ENCODE measurements around the gene ZNHIT1. TPM values are rescaled to one million over a fixed set of nuclear protein-coding genes. Genes with fewer than 3 reads are reported as not detected.
A peak's percentile ranks its signal among the peaks of the same experiment; 100 is the strongest.

The ZNHIT1 gene
- total RNA-seq, 2 experiments from 2014 or later, result 44.2 TPM

GRCh38 chr7:101206665-101207042, 11.3 kb upstream of the ZNHIT1 start:
- intact Hi-C loops (cut with DNase I, micrococcal nuclease), result no loop called here
- ATAC-seq (no peak), DNase-seq (no peak)
- H3K36me3 Mint-ChIP-seq (ENCODE audit: low read depth), result peaks cover 18% of the 10 kb centered on the region
- H3K27me3 Mint-ChIP-seq, result peaks cover 6% of the 10 kb centered on the region
- no peak overlapping the region for H3K4me3 Mint-ChIP-seq
- H3K9me3 Mint-ChIP-seq (ENCODE audit: low read depth), result no peaks in the 10 kb centered on the region
- no peak overlapping the region for H3K27ac Mint-ChIP-seq
- POLR2A ChIA-PET, result no interaction called here
- CTCF ChIA-PET, result no interaction called here
- peaks cover 2% of the 10 kb centered on the region for H3K4me1 Mint-ChIP-seq

GRCh38 chr7:101207459-101207858, 10.5 kb upstream of the ZNHIT1 start:
- no peak for DNase-seq
- H3K27me3 Mint-ChIP-seq, result peaks cover 6% of the 10 kb centered on the region
- CTCF ChIA-PET, result interaction anchor here (0.6 kb wide), 1 partner anchor 75 kb away, joined by 3 read pairs; no protein-coding TSS in a partner anchor
- H3K4me3 Mint-ChIP-seq, result no peak overlapping the region
- POLR2A ChIA-PET, result no interaction called here
- no peak for ATAC-seq
- no peaks in the 10 kb centered on the region for H3K9me3 Mint-ChIP-seq (ENCODE audit: low read depth)
- H3K36me3 Mint-ChIP-seq (ENCODE audit: low read depth), result peaks cover 18% of the 10 kb centered on the region
- intact Hi-C loops (cut with DNase I, micrococcal nuclease), result no loop called here
- no peak overlapping the region for H3K27ac Mint-ChIP-seq
- peaks cover 2% of the 10 kb centered on the region for H3K4me1 Mint-ChIP-seq

DNA sequence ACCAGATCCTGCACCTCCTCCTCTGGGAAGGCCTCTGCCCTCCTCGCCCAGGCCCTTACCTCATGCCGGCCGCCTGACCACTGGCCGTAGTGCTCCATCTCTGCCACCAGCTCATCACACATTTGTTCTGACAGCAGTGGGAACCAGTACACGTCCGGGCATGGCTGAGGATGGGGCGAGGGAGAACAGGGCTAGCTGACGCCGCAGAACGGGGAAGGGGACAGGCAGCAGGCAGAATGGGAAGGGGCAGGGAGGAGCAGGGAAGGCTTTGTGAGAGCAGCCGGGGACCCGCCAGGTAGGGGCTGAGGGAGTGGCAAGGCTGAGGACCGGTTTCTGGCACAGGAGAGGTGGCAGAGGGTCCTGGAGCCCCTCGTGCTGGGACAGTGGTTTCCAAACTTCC, 9.2 kb upstream of the ZNHIT1 start:
- DNase-seq (no peak), ATAC-seq (no peak)
- Mint-ChIP-seq H3K36me3 (ENCODE audit: low read depth) (peaks cover 18% of the 10 kb centered on the region), H3K4me3 (no peak overlapping the region), H3K4me1 (peaks cover 2% of the 10 kb centered on the region), H3K9me3 (ENCODE audit: low read depth) (no peaks in the 10 kb centered on the region), H3K27me3 (peaks cover under 1% of the 10 kb centered on the region), H3K27ac (no peak overlapping the region)
- ChIA-PET CTCF (interaction anchor here (0.5 kb wide), 1 partner anchor 8 kb away, joined by 3 read pairs; the partner anchor contains the start of gene MOGAT3), POLR2A (no interaction called here)
- intact Hi-C loops (cut with DNase I, micrococcal nuclease), result no loop called here

- no peaks in the 10 kb centered on the region for H3K27me3 Mint-ChIP-seq
- POLR2A ChIA-PET, result no interaction called here
- H3K4me3 Mint-ChIP-seq, result no peak overlapping the region
- intact Hi-C loops (cut with DNase I, micrococcal nuclease), result loop anchor here in 1 of 2 experiments (10.0 kb wide), 1 partner anchor 75 kb away; no protein-coding TSS in a partner anchor
- no peak for DNase-seq
- H3K36me3 Mint-ChIP-seq (ENCODE audit: low read depth), result peaks cover 23% of the 10 kb centered on the region
- no peak for ATAC-seq
- H3K4me1 Mint-ChIP-seq, result no peaks in the 10 kb centered on the region
- H3K9me3 Mint-ChIP-seq (ENCODE audit: low read depth), result no peaks in the 10 kb centered on the region
- CTCF ChIA-PET, result no interaction called here
- no peak overlapping the region for H3K27ac Mint-ChIP-seq
Measured at GRCh38 chr7:101210143-101210542, 7.8 kb upstream of the ZNHIT1 start.

GRCh38 chr7:101211501-101211900, 6.5 kb upstream of the ZNHIT1 start:
- Mint-ChIP-seq H3K27me3 (no peaks in the 10 kb centered on the region), H3K4me1 (peaks cover 9% of the 10 kb centered on the region), H3K4me3 (no peak overlapping the region), H3K27ac (no peak overlapping the region), H3K9me3 (ENCODE audit: low read depth) (no peaks in the 10 kb centered on the region), H3K36me3 (ENCODE audit: low read depth) (peaks cover 23% of the 10 kb centered on the region)
- intact Hi-C loops (cut with DNase I, micrococcal nuclease), result loop anchor here in 1 of 2 experiments (10.0 kb wide), 1 partner anchor 73 kb away; no protein-coding TSS in a partner anchor
- DNase-seq (no peak), ATAC-seq (no peak)
- ChIA-PET CTCF (no interaction called here), POLR2A (no interaction called here)

DNA sequence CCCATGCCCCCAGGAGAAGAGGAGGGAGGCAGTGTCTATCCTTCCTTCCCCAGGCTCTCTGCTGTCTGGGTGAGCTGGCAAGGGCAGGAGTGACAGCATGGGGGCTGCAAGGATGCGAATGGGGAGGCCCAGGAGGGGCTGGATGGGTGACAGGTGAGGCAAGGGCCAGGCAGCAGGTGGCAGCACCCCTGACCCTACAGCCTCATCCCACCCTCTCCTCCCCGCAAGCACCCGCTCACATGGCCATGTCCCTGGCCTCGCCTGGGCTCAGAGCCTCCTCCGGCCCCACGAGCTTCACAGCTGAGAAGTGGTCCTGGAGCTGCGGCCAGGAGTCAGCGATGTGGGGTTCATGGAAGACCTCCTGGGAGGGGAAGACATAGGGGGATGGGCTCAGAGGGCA, 6.0 kb upstream of the ZNHIT1 start:
- H3K27me3 Mint-ChIP-seq, result no peaks in the 10 kb centered on the region
- H3K4me3 Mint-ChIP-seq, result no peak overlapping the region
- peaks cover 12% of the 10 kb centered on the region for H3K4me1 Mint-ChIP-seq
- DNase-seq, result no peak
- CTCF ChIA-PET, result no interaction called here
- ATAC-seq, result no peak
- no peaks in the 10 kb centered on the region for H3K9me3 Mint-ChIP-seq (ENCODE audit: low read depth)
- peaks cover 27% of the 10 kb centered on the region for H3K36me3 Mint-ChIP-seq (ENCODE audit: low read depth)
- intact Hi-C loops (cut with DNase I, micrococcal nuclease), result loop anchor here in 1 of 2 experiments (10.0 kb wide), 1 partner anchor 73 kb away; no protein-coding TSS in a partner anchor
- POLR2A ChIA-PET, result no interaction called here
- H3K27ac Mint-ChIP-seq, result no peak overlapping the region

GRCh38 chr7:101216001-101216859, 1.7 kb upstream of the ZNHIT1 start:
- intact Hi-C loops (cut with DNase I, micrococcal nuclease), result loop anchor here (5.0 to 10.0 kb wide), 2 partner anchors 69 to 509 kb away; partner anchors contain the start of gene POP7 (in 1 of the 2)
- no peaks in the 10 kb centered on the region for H3K27me3 Mint-ChIP-seq
- H3K9me3 Mint-ChIP-seq (ENCODE audit: low read depth), result no peaks in the 10 kb centered on the region
- peak overlapping the region; percentile 99 for H3K4me3 Mint-ChIP-seq
- CTCF ChIA-PET, result interaction anchor here (1.0 to 4.3 kb wide), 4 partner anchors 24 to 72 kb away, joined by 3 to 38 read pairs (median 9); partner anchors contain the start of gene FIS1
- no peak for ATAC-seq
- POLR2A ChIA-PET, result no interaction called here
- peak; percentile 24 for DNase-seq
- peaks cover 31% of the 10 kb centered on the region for H3K4me1 Mint-ChIP-seq
- peak overlapping the region; percentile 70 for H3K27ac Mint-ChIP-seq
- peaks cover 16% of the 10 kb centered on the region for H3K36me3 Mint-ChIP-seq (ENCODE audit: low read depth)

DNA sequence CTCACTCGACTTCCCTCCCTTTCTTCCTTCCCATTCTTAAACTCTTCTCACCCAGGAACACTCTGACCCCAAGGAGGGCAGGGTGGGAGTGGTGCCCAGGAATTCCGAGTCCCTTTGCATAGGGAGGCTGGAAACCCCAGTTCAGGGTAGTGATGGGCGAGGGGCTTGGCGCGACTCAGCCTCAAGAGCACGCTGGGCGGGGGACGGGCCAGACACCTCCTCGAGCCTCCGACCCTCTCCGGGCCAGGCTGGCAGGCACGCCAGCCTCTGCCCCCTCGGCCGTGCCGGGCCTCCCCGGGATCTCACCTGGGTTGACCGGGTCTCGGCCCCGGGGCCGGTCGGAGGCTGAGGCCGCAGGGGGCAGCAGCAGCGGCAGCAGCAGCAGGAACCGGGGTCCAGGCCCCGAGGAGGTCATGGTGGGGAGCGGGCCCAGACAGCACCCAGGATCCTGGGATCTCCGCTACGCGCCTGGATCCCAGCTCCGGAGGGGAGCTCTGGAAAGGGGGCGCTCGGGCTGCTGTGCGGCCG, 1.0 kb upstream of the ZNHIT1 start:
- ChIA-PET POLR2A (interaction anchor here (1.6 kb wide), 1 partner anchor 27 kb away, joined by 7 read pairs; no protein-coding TSS in a partner anchor), CTCF (interaction anchor here (0.6 to 4.3 kb wide), 11 partner anchors 13 to 74 kb away, joined by 3 to 38 read pairs (median 6); partner anchors contain the start of gene FIS1)
- ATAC-seq (peak; percentile 4), DNase-seq (no peak)
- Mint-ChIP-seq H3K27ac (peak overlapping the region; percentile 70), H3K4me1 (peaks cover 31% of the 10 kb centered on the region), H3K36me3 (ENCODE audit: low read depth) (peaks cover 16% of the 10 kb centered on the region), H3K4me3 (peak overlapping the region; percentile 99), H3K27me3 (no peaks in the 10 kb centered on the region), H3K9me3 (ENCODE audit: low read depth) (no peaks in the 10 kb centered on the region)
- intact Hi-C loops (cut with DNase I, micrococcal nuclease), result loop anchor here (1.0 to 10.0 kb wide), 7 partner anchors 63 to 510 kb away; partner anchors contain the start of genes AP1S1 (in 1 of the 2), POP7 (in 1 of the 2), SRRT (in 1 of the 2) and TRIM56 (in 1 of the 2)

DNA sequence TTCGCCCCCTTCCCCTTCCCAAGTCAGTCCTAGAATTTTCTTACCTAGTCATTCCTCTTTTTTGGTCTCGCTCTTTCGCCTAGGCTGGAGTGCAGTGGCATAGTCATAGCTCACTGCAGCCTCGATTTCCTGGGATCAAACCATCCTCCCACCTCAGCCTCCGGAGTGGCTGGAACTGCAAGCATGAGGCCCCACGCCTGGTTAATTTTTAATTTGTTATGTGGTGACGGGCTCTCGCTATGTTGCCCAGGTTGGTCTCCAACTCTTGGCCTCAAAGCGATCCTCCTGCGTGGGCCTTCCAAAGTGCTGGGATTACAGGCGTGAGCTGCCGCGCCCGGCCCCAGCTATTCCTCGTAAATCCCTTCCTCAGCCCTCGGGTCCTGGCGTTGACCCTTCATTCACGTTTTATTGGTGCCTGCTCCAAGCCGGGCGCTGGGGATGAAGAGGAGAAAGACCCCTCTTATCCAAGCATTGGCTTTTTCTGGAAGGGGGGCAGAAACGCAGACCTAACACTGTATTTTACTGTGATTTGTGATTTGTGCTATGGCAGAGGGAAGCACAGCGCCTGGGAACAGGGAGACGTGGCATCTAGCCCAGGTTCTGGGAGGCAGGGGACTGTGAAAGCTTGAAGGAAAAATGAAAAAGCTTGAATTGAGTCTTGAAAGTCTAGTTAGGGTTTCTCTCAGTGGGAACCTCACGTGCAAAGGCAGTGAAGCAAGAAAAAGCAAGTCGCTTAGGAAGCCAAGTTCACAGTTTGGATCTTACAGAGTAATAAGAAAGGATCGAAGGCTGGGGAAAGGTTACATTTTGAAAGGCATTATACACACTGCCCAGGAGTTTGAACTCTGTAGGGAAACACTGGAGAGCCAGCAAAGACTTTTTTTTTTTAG, 516 bp downstream of the ZNHIT1 start:
- Mint-ChIP-seq H3K4me3 (peak overlapping the region; percentile 99), H3K27ac (peak overlapping the region; percentile 85), H3K36me3 (ENCODE audit: low read depth) (peaks cover 20% of the 10 kb centered on the region), H3K4me1 (peaks cover 31% of the 10 kb centered on the region), H3K9me3 (ENCODE audit: low read depth) (no peaks in the 10 kb centered on the region), H3K27me3 (no peaks in the 10 kb centered on the region)
- intact Hi-C loops (cut with DNase I, micrococcal nuclease), result loop anchor here (1.0 to 10.0 kb wide), 7 partner anchors 26 to 511 kb away; partner anchors contain the start of genes IFT22 (in 1 of the 2), POP7 (in 1 of the 2) and UFSP1 (in 1 of the 2)
- ATAC-seq (peak; percentile 11), DNase-seq (no peak)
- POLR2A ChIA-PET, result interaction anchor here (0.6 to 1.6 kb wide), 5 partner anchors 8 to 512 kb away, joined by 3 to 9 read pairs (median 4); partner anchors contain the start of genes POP7 and SRRT
- CTCF ChIA-PET, result interaction anchor here (0.7 to 4.3 kb wide), 15 partner anchors 8 to 513 kb away, joined by 3 to 38 read pairs (median 6); partner anchors contain the start of genes FIS1 and POP7

GRCh38 chr7:101220295-101220694, 2.3 kb downstream of the ZNHIT1 start:
- Mint-ChIP-seq H3K4me3 (no peak overlapping the region), H3K27ac (no peak overlapping the region), H3K4me1 (peaks cover 31% of the 10 kb centered on the region), H3K36me3 (ENCODE audit: low read depth) (peaks cover 24% of the 10 kb centered on the region), H3K27me3 (no peaks in the 10 kb centered on the region), H3K9me3 (ENCODE audit: low read depth) (no peaks in the 10 kb centered on the region)
- CTCF ChIA-PET, result interaction anchor here (0.7 to 4.3 kb wide), 5 partner anchors 8 to 367 kb away, joined by 3 to 38 read pairs (median 4); partner anchors contain the start of gene FIS1
- ATAC-seq, result no peak
- POLR2A ChIA-PET, result no interaction called here
- DNase-seq, result no peak
- intact Hi-C loops (cut with DNase I, micrococcal nuclease), result no loop called here

Measured in activated CD4-positive, alpha-beta T cell treated with anti-CD3 and anti-CD28 coated beads for 36 hours (primary cell).